Measurements from ENCODE around the gene SHC3.

GRCh38 chr9:88968799-88969198, 209.8 kb downstream of the SHC3 start:
- TF ChIP-seq CTCF (IDR thresholded peaks at IDR 0.05) (no peak), POLR2A (IDR thresholded peaks at IDR 0.05; ENCODE audit: low read depth) (no peak), EP300 (IDR thresholded peaks at IDR 0.05) (no peak), POLR2AphosphoS5 (IDR thresholded peaks at IDR 0.05) (no peak)
